ENCODE results near the gene MKNK1. TPM values are rescaled to one million over a fixed set of nuclear protein-coding genes. Genes with fewer than 3 reads are reported as not detected.

The MKNK1 gene
- total RNA-seq, 1 experiment from 2014 or later: 40.1 TPM

DNA sequence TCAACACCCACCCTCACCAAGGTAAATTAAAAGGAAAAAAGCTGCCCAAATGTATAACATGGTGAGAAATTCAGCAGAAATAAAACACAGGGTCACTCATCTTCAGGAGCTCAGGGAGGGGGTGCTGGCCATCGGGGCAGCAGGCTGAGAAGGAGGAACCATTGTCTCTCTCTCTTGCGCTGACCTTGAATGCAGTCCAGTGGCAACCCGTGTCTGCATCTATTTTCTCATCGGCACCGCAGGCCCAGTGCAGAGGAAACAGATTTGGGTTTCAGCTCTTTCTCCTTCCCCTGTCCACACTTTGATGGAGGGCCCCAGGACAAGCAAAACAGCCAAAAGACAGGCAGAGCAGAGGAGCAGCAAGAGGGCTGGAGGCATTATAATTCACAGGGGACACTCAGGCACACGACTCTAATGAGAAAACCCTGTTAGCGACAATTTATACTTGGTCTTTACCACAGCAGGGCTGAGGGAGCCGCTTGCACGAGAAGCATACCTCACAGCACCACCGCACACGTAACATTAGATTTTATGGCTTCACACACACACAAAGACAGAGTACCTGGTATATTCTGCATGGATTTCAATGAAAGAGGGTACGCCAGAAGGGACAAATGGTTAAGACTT lies 18.6 kb downstream of the MKNK1 start:
- Histone ChIP-seq H3K36me3 (ENCODE audit: control insufficient read depth, insufficient read depth, low read length) (no peaks in the 10 kb centered on the region; the same call in 1 of the 2 replicates), H3K27ac (ENCODE audit: low read length) (no peak overlapping the region), H3K9me3 (ENCODE audit: control insufficient read depth, insufficient read depth, low read depth, low read length) (no peaks in the 10 kb centered on the region), H3K4me1 (ENCODE audit: control insufficient read depth, insufficient read depth, low read length) (no peaks in the 10 kb centered on the region), H3K4me3 (ENCODE audit: low read depth in 2 of 2, low read length in 2 of 2) (no peak overlapping the region), H3K27me3 (ENCODE audit: control insufficient read depth, insufficient read depth, low read length) (no peaks in the 10 kb centered on the region)
- ATAC-seq: no peak
- TF ChIP-seq POLR2AphosphoS5 (IDR thresholded peaks at IDR 0.05; ENCODE audit: low read depth, low read length) (no peak), SIN3A (IDR thresholded peaks at IDR 0.05; ENCODE audit: borderline replicate concordance, insufficient read depth, low read depth, low read length) (no peak), TCF7L2 (IDR thresholded peaks at IDR 0.05; ENCODE audit: low read depth, low read length) (no peak)
- TF ChIP-seq, protein P1, sequence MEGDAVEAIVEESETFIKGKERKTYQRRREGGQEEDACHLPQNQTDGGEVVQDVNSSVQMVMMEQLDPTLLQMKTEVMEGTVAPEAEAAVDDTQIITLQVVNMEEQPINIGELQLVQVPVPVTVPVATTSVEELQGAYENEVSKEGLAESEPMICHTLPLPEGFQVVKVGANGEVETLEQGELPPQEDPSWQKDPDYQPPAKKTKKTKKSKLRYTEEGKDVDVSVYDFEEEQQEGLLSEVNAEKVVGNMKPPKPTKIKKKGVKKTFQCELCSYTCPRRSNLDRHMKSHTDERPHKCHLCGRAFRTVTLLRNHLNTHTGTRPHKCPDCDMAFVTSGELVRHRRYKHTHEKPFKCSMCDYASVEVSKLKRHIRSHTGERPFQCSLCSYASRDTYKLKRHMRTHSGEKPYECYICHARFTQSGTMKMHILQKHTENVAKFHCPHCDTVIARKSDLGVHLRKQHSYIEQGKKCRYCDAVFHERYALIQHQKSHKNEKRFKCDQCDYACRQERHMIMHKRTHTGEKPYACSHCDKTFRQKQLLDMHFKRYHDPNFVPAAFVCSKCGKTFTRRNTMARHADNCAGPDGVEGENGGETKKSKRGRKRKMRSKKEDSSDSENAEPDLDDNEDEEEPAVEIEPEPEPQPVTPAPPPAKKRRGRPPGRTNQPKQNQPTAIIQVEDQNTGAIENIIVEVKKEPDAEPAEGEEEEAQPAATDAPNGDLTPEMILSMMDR (IDR thresholded peaks at IDR 0.05): no peak
- TF ChIP-seq, protein P2, sequence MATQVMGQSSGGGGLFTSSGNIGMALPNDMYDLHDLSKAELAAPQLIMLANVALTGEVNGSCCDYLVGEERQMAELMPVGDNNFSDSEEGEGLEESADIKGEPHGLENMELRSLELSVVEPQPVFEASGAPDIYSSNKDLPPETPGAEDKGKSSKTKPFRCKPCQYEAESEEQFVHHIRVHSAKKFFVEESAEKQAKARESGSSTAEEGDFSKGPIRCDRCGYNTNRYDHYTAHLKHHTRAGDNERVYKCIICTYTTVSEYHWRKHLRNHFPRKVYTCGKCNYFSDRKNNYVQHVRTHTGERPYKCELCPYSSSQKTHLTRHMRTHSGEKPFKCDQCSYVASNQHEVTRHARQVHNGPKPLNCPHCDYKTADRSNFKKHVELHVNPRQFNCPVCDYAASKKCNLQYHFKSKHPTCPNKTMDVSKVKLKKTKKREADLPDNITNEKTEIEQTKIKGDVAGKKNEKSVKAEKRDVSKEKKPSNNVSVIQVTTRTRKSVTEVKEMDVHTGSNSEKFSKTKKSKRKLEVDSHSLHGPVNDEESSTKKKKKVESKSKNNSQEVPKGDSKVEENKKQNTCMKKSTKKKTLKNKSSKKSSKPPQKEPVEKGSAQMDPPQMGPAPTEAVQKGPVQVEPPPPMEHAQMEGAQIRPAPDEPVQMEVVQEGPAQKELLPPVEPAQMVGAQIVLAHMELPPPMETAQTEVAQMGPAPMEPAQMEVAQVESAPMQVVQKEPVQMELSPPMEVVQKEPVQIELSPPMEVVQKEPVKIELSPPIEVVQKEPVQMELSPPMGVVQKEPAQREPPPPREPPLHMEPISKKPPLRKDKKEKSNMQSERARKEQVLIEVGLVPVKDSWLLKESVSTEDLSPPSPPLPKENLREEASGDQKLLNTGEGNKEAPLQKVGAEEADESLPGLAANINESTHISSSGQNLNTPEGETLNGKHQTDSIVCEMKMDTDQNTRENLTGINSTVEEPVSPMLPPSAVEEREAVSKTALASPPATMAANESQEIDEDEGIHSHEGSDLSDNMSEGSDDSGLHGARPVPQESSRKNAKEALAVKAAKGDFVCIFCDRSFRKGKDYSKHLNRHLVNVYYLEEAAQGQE (IDR thresholded peaks at IDR 0.05; ENCODE audit: insufficient read depth in 1 of 2, low read depth in 2 of 2, low read length in 1 of 2): no peak
- intact Hi-C loops (cut with micrococcal nuclease; ENCODE audit: unreplicated experiment): no loop called here
- CTCF ChIA-PET: no interaction called here
- no peak for DNase-seq (ENCODE audit: low read depth, low spot score)
- BruUV-seq (replicated peaks): no TSS peak
- POLR2A ChIA-PET: no interaction called here
- in situ Hi-C loops (cut with HindIII; ENCODE audit: low pct_unique_long_range_greater_than_20kb, low sequenced_read_pairs): no loop called here

DNA sequence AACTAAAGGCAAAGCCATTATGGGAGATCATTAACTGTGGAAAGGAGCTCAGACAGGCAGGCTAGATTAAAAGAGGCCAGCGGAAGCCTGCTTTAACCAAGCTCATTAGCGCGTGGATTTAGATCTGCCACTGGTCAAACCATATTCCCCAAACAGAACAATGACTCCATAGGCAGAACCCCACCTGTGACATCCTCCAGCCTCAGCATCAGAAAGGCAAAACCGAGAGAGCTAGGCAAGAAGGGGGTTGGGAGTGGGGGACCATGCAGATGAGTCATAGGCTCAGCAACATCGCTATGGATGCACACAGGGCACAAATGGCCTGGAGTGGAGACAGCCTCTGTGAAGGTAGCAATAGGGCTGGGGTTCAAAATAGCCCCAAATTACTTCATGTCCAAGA lies 20.6 kb downstream of the MKNK1 start:
- H3K27ac ChIP-seq (ENCODE audit: low read length): no peak overlapping the region
- H3K4me3 ChIP-seq (ENCODE audit: low read depth in 2 of 2, low read length in 2 of 2): no peak overlapping the region
- in situ Hi-C loops (cut with HindIII; ENCODE audit: low pct_unique_long_range_greater_than_20kb, low sequenced_read_pairs): no loop called here
- TF ChIP-seq, protein P2 (IDR thresholded peaks at IDR 0.05; ENCODE audit: insufficient read depth in 1 of 2, low read depth in 2 of 2, low read length in 1 of 2): no peak
- TF ChIP-seq POLR2AphosphoS5 (IDR thresholded peaks at IDR 0.05; ENCODE audit: low read depth, low read length): no peak
- no peak for TF ChIP-seq TCF7L2 (IDR thresholded peaks at IDR 0.05; ENCODE audit: low read depth, low read length)
- TF ChIP-seq, protein P1 (IDR thresholded peaks at IDR 0.05): no peak
- no peak for TF ChIP-seq SIN3A (IDR thresholded peaks at IDR 0.05; ENCODE audit: borderline replicate concordance, insufficient read depth, low read depth, low read length)
- ATAC-seq: no peak
- CTCF ChIA-PET: no interaction called here
- no peaks in the 10 kb centered on the region for H3K4me1 ChIP-seq (ENCODE audit: control insufficient read depth, insufficient read depth, low read length)
- no peak for DNase-seq (ENCODE audit: low read depth, low spot score)
- intact Hi-C loops (cut with micrococcal nuclease; ENCODE audit: unreplicated experiment): no loop called here
- no peaks in the 10 kb centered on the region; the same call in 1 of the 2 replicates for H3K36me3 ChIP-seq (ENCODE audit: control insufficient read depth, insufficient read depth, low read length)
- no peaks in the 10 kb centered on the region for H3K27me3 ChIP-seq (ENCODE audit: control insufficient read depth, insufficient read depth, low read length)
- no TSS peak for BruUV-seq (replicated peaks)
- H3K9me3 ChIP-seq (ENCODE audit: control insufficient read depth, insufficient read depth, low read depth, low read length): no peaks in the 10 kb centered on the region
- POLR2A ChIA-PET: no interaction called here
